Measurements from ENCODE around the gene AKIP1. TPM values are rescaled to one million over a fixed set of nuclear protein-coding genes. Genes with fewer than 3 reads are reported as not detected.

The AKIP1 gene
- total RNA-seq, 2 donors from 2014 or later = 21.0 to 27.8 TPM

- no peak overlapping the region for H3K4me3 Mint-ChIP-seq
- Histone ChIP-seq H3K27ac (ENCODE audit: low read depth, low read length) (no peak overlapping the region), H3K27me3 (ENCODE audit: control insufficient read depth, insufficient read depth, low read length, poor library complexity, severe bottlenecking) (peaks cover 2% of the 10 kb centered on the region), H3K9ac (ENCODE audit: extremely low read depth, low read length, poor library complexity, severe bottlenecking) (no peak overlapping the region), H3K9me3 (ENCODE audit: control insufficient read depth, low read length) (no peaks in the 10 kb centered on the region), H3K4me3 (ENCODE audit: low read length) (no peak overlapping the region), H3K36me3 (ENCODE audit: control insufficient read depth, insufficient read depth, low read length) (peaks cover 2% of the 10 kb centered on the region), H3K4me1 (ENCODE audit: control insufficient read depth, insufficient read depth, low read length) (no peaks in the 10 kb centered on the region)
- H3K4me1 Mint-ChIP-seq = no peaks in the 10 kb centered on the region
- no peak for DNase-seq
- H3K36me3 Mint-ChIP-seq (ENCODE audit: low read depth) = peaks cover 6% of the 10 kb centered on the region
- 93% methylated on average over 3 to 4 of the region's 4 CpGs for WGBS, 2 experiments (ENCODE audit: insufficient coverage in 1 of 2, insufficient read length in 1 of 2)
- H3K27ac Mint-ChIP-seq = no peak overlapping the region
- TF ChIP-seq, protein P1, sequence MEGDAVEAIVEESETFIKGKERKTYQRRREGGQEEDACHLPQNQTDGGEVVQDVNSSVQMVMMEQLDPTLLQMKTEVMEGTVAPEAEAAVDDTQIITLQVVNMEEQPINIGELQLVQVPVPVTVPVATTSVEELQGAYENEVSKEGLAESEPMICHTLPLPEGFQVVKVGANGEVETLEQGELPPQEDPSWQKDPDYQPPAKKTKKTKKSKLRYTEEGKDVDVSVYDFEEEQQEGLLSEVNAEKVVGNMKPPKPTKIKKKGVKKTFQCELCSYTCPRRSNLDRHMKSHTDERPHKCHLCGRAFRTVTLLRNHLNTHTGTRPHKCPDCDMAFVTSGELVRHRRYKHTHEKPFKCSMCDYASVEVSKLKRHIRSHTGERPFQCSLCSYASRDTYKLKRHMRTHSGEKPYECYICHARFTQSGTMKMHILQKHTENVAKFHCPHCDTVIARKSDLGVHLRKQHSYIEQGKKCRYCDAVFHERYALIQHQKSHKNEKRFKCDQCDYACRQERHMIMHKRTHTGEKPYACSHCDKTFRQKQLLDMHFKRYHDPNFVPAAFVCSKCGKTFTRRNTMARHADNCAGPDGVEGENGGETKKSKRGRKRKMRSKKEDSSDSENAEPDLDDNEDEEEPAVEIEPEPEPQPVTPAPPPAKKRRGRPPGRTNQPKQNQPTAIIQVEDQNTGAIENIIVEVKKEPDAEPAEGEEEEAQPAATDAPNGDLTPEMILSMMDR (conservative IDR thresholded peaks at IDR 0.05) = no peak
- H3K9me3 Mint-ChIP-seq = no peaks in the 10 kb centered on the region
- H3K27me3 Mint-ChIP-seq (ENCODE audit: insufficient read depth) = peaks cover 9% of the 10 kb centered on the region
These were observed 17.2 kb downstream of the AKIP1 start for GRCh38 chr11:8928205-8928604.

GRCh38 chr11:8928981-8929615 lies 18.1 kb downstream of the AKIP1 start:
- TF ChIP-seq, protein P1 (conservative IDR thresholded peaks at IDR 0.05) = no peak
- H3K4me3 ChIP-seq (ENCODE audit: low read length) = no peak overlapping the region
- WGBS, 2 experiments (ENCODE audit: insufficient coverage in 1 of 2, insufficient read length in 1 of 2) = 91 to 95% methylated on average over 7 to 9 of the region's 9 CpGs
- Mint-ChIP-seq H3K4me3 (no peak overlapping the region), H3K36me3 (ENCODE audit: low read depth) (peaks cover 3% of the 10 kb centered on the region), H3K4me1 (no peaks in the 10 kb centered on the region), H3K27ac (no peak overlapping the region), H3K9me3 (no peaks in the 10 kb centered on the region), H3K27me3 (ENCODE audit: insufficient read depth) (peaks cover 12% of the 10 kb centered on the region)
- H3K9ac ChIP-seq (ENCODE audit: extremely low read depth, low read length, poor library complexity, severe bottlenecking) = no peak overlapping the region
- no peak for DNase-seq
- no peaks in the 10 kb centered on the region for H3K9me3 ChIP-seq (ENCODE audit: control insufficient read depth, low read length)
- no peaks in the 10 kb centered on the region for H3K36me3 ChIP-seq (ENCODE audit: control insufficient read depth, insufficient read depth, low read length)
- H3K27me3 ChIP-seq (ENCODE audit: control insufficient read depth, insufficient read depth, low read length, poor library complexity, severe bottlenecking) = peaks cover 9% of the 10 kb centered on the region
- H3K4me1 ChIP-seq (ENCODE audit: control insufficient read depth, insufficient read depth, low read length) = no peaks in the 10 kb centered on the region
- no peak overlapping the region for H3K27ac ChIP-seq (ENCODE audit: low read depth, low read length)

GRCh38 chr11:8930456-8931175 lies 19.6 kb downstream of the AKIP1 start:
- TF ChIP-seq, protein P1 (conservative IDR thresholded peaks at IDR 0.05) = no peak
- 92 to 93% methylated on average over 7 to 12 of the region's 12 CpGs for WGBS, 2 experiments (ENCODE audit: insufficient coverage in 1 of 2, insufficient read length in 1 of 2)
- Mint-ChIP-seq H3K9me3 (no peaks in the 10 kb centered on the region), H3K4me3 (no peak overlapping the region), H3K4me1 (peaks cover 11% of the 10 kb centered on the region), H3K36me3 (ENCODE audit: low read depth) (peaks cover 3% of the 10 kb centered on the region), H3K27ac (no peak overlapping the region), H3K27me3 (ENCODE audit: insufficient read depth) (peaks cover 14% of the 10 kb centered on the region)
- Histone ChIP-seq H3K27ac (ENCODE audit: low read depth, low read length) (no peak overlapping the region), H3K4me3 (ENCODE audit: low read length) (no peak overlapping the region), H3K4me1 (ENCODE audit: control insufficient read depth, insufficient read depth, low read length) (peaks cover 2% of the 10 kb centered on the region), H3K27me3 (ENCODE audit: control insufficient read depth, insufficient read depth, low read length, poor library complexity, severe bottlenecking) (peaks cover 9% of the 10 kb centered on the region), H3K9me3 (ENCODE audit: control insufficient read depth, low read length) (no peaks in the 10 kb centered on the region), H3K36me3 (ENCODE audit: control insufficient read depth, insufficient read depth, low read length) (no peaks in the 10 kb centered on the region), H3K9ac (ENCODE audit: extremely low read depth, low read length, poor library complexity, severe bottlenecking) (no peak overlapping the region)
- DNase-seq = no peak

Measured in endodermal cell (in vitro differentiated cells).